ENCODE data around the gene CNTN5. TPM values are rescaled to one million over a fixed set of nuclear protein-coding genes. Genes with fewer than 3 reads are reported as not detected.
"Not testable (repeated sequence)": the region's sequence is repeated elsewhere in the genome, so short reads cannot be mapped to it uniquely, and the experiment has no call there.

CNTN5 gene
- polyA plus RNA-seq, 1 donor (not counting 4 experiments of a cell fraction or from before 2014, with no cell fraction given): not detected

- DNase-seq (ENCODE audit: low read depth, low spot score) (no peak), FAIRE-seq (no peak)
- no peaks in the 10 kb centered on the region for H3K4me1 ChIP-seq (ENCODE audit: control insufficient read depth, extremely low read depth, insufficient read depth, low read length)
- H3K4me3 ChIP-seq (ENCODE audit: control insufficient read depth in 2 of 3, extremely low read depth in 1 of 3, insufficient read depth in 2 of 3, low read depth in 1 of 3, low read length in 3 of 3): no peak overlapping the region
- TF ChIP-seq EZH2 (IDR thresholded peaks at IDR 0.05; ENCODE audit: low read length): no peak
- TF ChIP-seq CTCF (optimal IDR thresholded peaks at IDR 0.05 in 1 of 3, IDR thresholded peaks at IDR 0.05 in 1 of 3, conservative IDR thresholded peaks at IDR 0.05 in 1 of 3; ENCODE audit: extremely low read depth in 1 of 3, insufficient read depth in 2 of 3, low read length in 3 of 3): no peak
- no peak overlapping the region for H3K4me2 ChIP-seq (ENCODE audit: control insufficient read depth, extremely low read depth, insufficient read depth, low read depth, low read length)
- H3K79me2 ChIP-seq (ENCODE audit: control insufficient read depth, insufficient read depth, low read length): no peaks in the 10 kb centered on the region
- H3K9me3 ChIP-seq (ENCODE audit: control insufficient read depth, low read depth, low read length): no peaks in the 10 kb centered on the region
- dilution Hi-C loops (cut with MboI; ENCODE audit: extremely low pct_ligation_motif_present, low sequenced_read_pairs): no loop called here
- H3K9me1 ChIP-seq (ENCODE audit: control insufficient read depth, extremely low read depth, insufficient read depth, low read length): no peaks in the 10 kb centered on the region
- no peak overlapping the region for H3K27ac ChIP-seq (ENCODE audit: control insufficient read depth, insufficient read depth, low read length)
- H2AFZ ChIP-seq (ENCODE audit: control insufficient read depth, low read length): no peak overlapping the region
- no peaks in the 10 kb centered on the region for H3K36me3 ChIP-seq (ENCODE audit: control insufficient read depth in 2 of 2, extremely low read depth in 1 of 2, insufficient read depth in 2 of 2, low read length in 2 of 2)
- H3K9ac ChIP-seq (ENCODE audit: control insufficient read depth, extremely low read depth, insufficient read depth, low read length): no peak overlapping the region
- H3K27me3 ChIP-seq (ENCODE audit: control insufficient read depth, extremely low read depth, insufficient read depth, low read length): no peaks in the 10 kb centered on the region
- no peaks in the 10 kb centered on the region for H4K20me1 ChIP-seq (ENCODE audit: control insufficient read depth, extremely low read depth, insufficient read depth, low read length)
Measured at GRCh38 chr11:100269516-100269915, 1248.8 kb downstream of the CNTN5 start.

GRCh38 chr11:100273066-100273815 lies 1252.5 kb downstream of the CNTN5 start:
- Histone ChIP-seq H3K9me1 (ENCODE audit: control insufficient read depth, extremely low read depth, insufficient read depth, low read length) (no peaks in the 10 kb centered on the region), H4K20me1 (ENCODE audit: control insufficient read depth, extremely low read depth, insufficient read depth, low read length) (no peaks in the 10 kb centered on the region), H3K4me1 (ENCODE audit: control insufficient read depth, extremely low read depth, insufficient read depth, low read length) (no peaks in the 10 kb centered on the region), H3K27ac (ENCODE audit: control insufficient read depth, insufficient read depth, low read length) (no peak overlapping the region), H3K36me3 (ENCODE audit: control insufficient read depth in 2 of 2, extremely low read depth in 1 of 2, insufficient read depth in 2 of 2, low read length in 2 of 2) (no peaks in the 10 kb centered on the region), H3K9ac (ENCODE audit: control insufficient read depth, extremely low read depth, insufficient read depth, low read length) (no peak overlapping the region), H3K27me3 (ENCODE audit: control insufficient read depth, extremely low read depth, insufficient read depth, low read length) (no peaks in the 10 kb centered on the region), H3K9me3 (ENCODE audit: control insufficient read depth, low read depth, low read length) (no peaks in the 10 kb centered on the region), H3K4me3 (ENCODE audit: control insufficient read depth in 2 of 3, extremely low read depth in 1 of 3, insufficient read depth in 2 of 3, low read depth in 1 of 3, low read length in 3 of 3) (no peak overlapping the region), H2AFZ (ENCODE audit: control insufficient read depth, low read length) (no peak overlapping the region), H3K79me2 (ENCODE audit: control insufficient read depth, insufficient read depth, low read length) (no peaks in the 10 kb centered on the region), H3K4me2 (ENCODE audit: control insufficient read depth, extremely low read depth, insufficient read depth, low read depth, low read length) (no peak overlapping the region)
- dilution Hi-C loops (cut with MboI; ENCODE audit: extremely low pct_ligation_motif_present, low sequenced_read_pairs): no loop called here
- no peak for DNase-seq (ENCODE audit: low read depth, low spot score)
- FAIRE-seq: no peak
- TF ChIP-seq CTCF (optimal IDR thresholded peaks at IDR 0.05 in 1 of 3, IDR thresholded peaks at IDR 0.05 in 1 of 3, conservative IDR thresholded peaks at IDR 0.05 in 1 of 3; ENCODE audit: extremely low read depth in 1 of 3, insufficient read depth in 2 of 3, low read length in 3 of 3) (no peak), EZH2 (IDR thresholded peaks at IDR 0.05; ENCODE audit: low read length) (no peak)

- H3K9ac ChIP-seq (ENCODE audit: control insufficient read depth, extremely low read depth, insufficient read depth, low read length); H3K4me2 ChIP-seq (ENCODE audit: control insufficient read depth, extremely low read depth, insufficient read depth, low read depth, low read length); DNase-seq (ENCODE audit: low read depth, low spot score); H3K27me3 ChIP-seq (ENCODE audit: control insufficient read depth, extremely low read depth, insufficient read depth, low read length); H3K9me1 ChIP-seq (ENCODE audit: control insufficient read depth, extremely low read depth, insufficient read depth, low read length); H3K36me3 ChIP-seq (ENCODE audit: control insufficient read depth in 2 of 2, extremely low read depth in 1 of 2, insufficient read depth in 2 of 2, low read length in 2 of 2); H3K27ac ChIP-seq (ENCODE audit: control insufficient read depth, insufficient read depth, low read length); FAIRE-seq; H3K9me3 ChIP-seq (ENCODE audit: control insufficient read depth, low read depth, low read length); H4K20me1 ChIP-seq (ENCODE audit: control insufficient read depth, extremely low read depth, insufficient read depth, low read length); H3K4me1 ChIP-seq (ENCODE audit: control insufficient read depth, extremely low read depth, insufficient read depth, low read length); H2AFZ ChIP-seq (ENCODE audit: control insufficient read depth, low read length); H3K79me2 ChIP-seq (ENCODE audit: control insufficient read depth, insufficient read depth, low read length); dilution Hi-C loops (cut with MboI; ENCODE audit: extremely low pct_ligation_motif_present, low sequenced_read_pairs); H3K4me3 ChIP-seq (ENCODE audit: control insufficient read depth in 2 of 3, extremely low read depth in 1 of 3, insufficient read depth in 2 of 3, low read depth in 1 of 3, low read length in 3 of 3): not testable (repeated sequence)
Measured at GRCh38 chr11:100274466-100274865, 1253.7 kb downstream of the CNTN5 start.
